NCI-H1092 (cell line): ENCODE measurements around the gene SLC35G4.
"Not testable (repeated sequence)": the region's sequence is repeated elsewhere in the genome, so short reads cannot be mapped to it uniquely, and the experiment has no call there.

Experiments used
- DNase-seq: peaks from one replicate; lab custom pipeline; 2025; lab: John Stamatoyannopoulos, UW

The SLC35G4 gene

GRCh38 chr18:11614042-11614441 lies 4.6 kb downstream of the SLC35G4 start:
- DNase-seq: not testable (repeated sequence)

- not testable (repeated sequence) for DNase-seq
These were observed 5.6 kb downstream of the SLC35G4 start for GRCh38 chr18:11614981-11615380.

- DNase-seq: not testable (repeated sequence)
These were observed 37.9 kb downstream of the SLC35G4 start for GRCh38 chr18:11647310-11647709.

GRCh38 chr18:11647804-11648203 lies 38.4 kb downstream of the SLC35G4 start:
- not testable (repeated sequence) for DNase-seq

GRCh38 chr18:11649839-11650238 lies 40.4 kb downstream of the SLC35G4 start:
- no peak for DNase-seq

GRCh38 chr18:11651899-11652298 lies 42.5 kb downstream of the SLC35G4 start:
- DNase-seq: no peak

GRCh38 chr18:11653521-11653920 lies 44.1 kb downstream of the SLC35G4 start:
- no peak for DNase-seq

- DNase-seq: no peak
These were observed 45.6 kb downstream of the SLC35G4 start for GRCh38 chr18:11654736-11655605.

- DNase-seq: no peak
These were observed 46.2 kb downstream of the SLC35G4 start for GRCh38 chr18:11655606-11655932.

GRCh38 chr18:11657152-11657551 lies 47.8 kb downstream of the SLC35G4 start:
- no peak for DNase-seq

GRCh38 chr18:11657554-11657953 lies 48.2 kb downstream of the SLC35G4 start:
- no peak for DNase-seq

- DNase-seq: no peak
These were observed 48.6 kb downstream of the SLC35G4 start for GRCh38 chr18:11658019-11658418.

- no peak for DNase-seq
These were observed 49.6 kb downstream of the SLC35G4 start for GRCh38 chr18:11658989-11659388.
